ENCODE measurements around the gene OR56A4.

Gene OR56A4

GRCh38 chr11:6006846-6007245 lies at the start of gene OR56A4:
OR56A4 (minus strand) TSS chr11:6006946; CDS start chr11:6002992, 3,954 bp downstream.
- no peak for TF ChIP-seq GATA1 (IDR thresholded peaks at IDR 0.05; ENCODE audit: low read depth, low read length)
- TF ChIP-seq POLR2A (IDR thresholded peaks at IDR 0.05; ENCODE audit: low read length) = no peak
- no peak for DNase-seq

- DNase-seq = no peak
- TF ChIP-seq GATA1 (IDR thresholded peaks at IDR 0.05; ENCODE audit: low read depth, low read length) = no peak
- no peak for TF ChIP-seq POLR2A (IDR thresholded peaks at IDR 0.05; ENCODE audit: low read length)
Measured at GRCh38 chr11:6055569-6055968, 48.8 kb upstream of the OR56A4 start.

GRCh38 chr11:6052374-6052773 lies 45.6 kb upstream of the OR56A4 start:
- DNase-seq = no peak
- TF ChIP-seq GATA1 (IDR thresholded peaks at IDR 0.05; ENCODE audit: low read depth, low read length) = no peak
- no peak for TF ChIP-seq POLR2A (IDR thresholded peaks at IDR 0.05; ENCODE audit: low read length)

GRCh38 chr11:6040874-6041273 lies 34.1 kb upstream of the OR56A4 start:
- TF ChIP-seq POLR2A (IDR thresholded peaks at IDR 0.05; ENCODE audit: low read length) (no peak), GATA1 (IDR thresholded peaks at IDR 0.05; ENCODE audit: low read depth, low read length) (no peak)
- no peak for DNase-seq

- DNase-seq = no peak
- TF ChIP-seq POLR2A (IDR thresholded peaks at IDR 0.05; ENCODE audit: low read length) (no peak), GATA1 (IDR thresholded peaks at IDR 0.05; ENCODE audit: low read depth, low read length) (no peak)
Measured at GRCh38 chr11:6030708-6031405, 24.1 kb upstream of the OR56A4 start, which contains the start of gene OR56A1. OR56A1 (minus strand) TSS chr11:6030758; CDS start chr11:6027692, 3,066 bp downstream.

- no peak for DNase-seq
- no peak for TF ChIP-seq GATA1 (IDR thresholded peaks at IDR 0.05; ENCODE audit: low read depth, low read length)
- no peak for TF ChIP-seq POLR2A (IDR thresholded peaks at IDR 0.05; ENCODE audit: low read length)
Measured at GRCh38 chr11:6027501-6027900, 20.8 kb upstream of the OR56A4 start.

GRCh38 chr11:6025056-6025455 lies 18.3 kb upstream of the OR56A4 start:
- peak; percentile 16 to 34 for DNase-seq
- TF ChIP-seq GATA1 (IDR thresholded peaks at IDR 0.05; ENCODE audit: low read depth, low read length) = no peak
- TF ChIP-seq POLR2A (IDR thresholded peaks at IDR 0.05; ENCODE audit: low read length) = no peak

- peak; percentile 26 to 58 for DNase-seq
- no peak for TF ChIP-seq POLR2A (IDR thresholded peaks at IDR 0.05; ENCODE audit: low read length)
- TF ChIP-seq GATA1 (IDR thresholded peaks at IDR 0.05; ENCODE audit: low read depth, low read length) = no peak
Measured at GRCh38 chr11:6022956-6023355, 16.2 kb upstream of the OR56A4 start.

GRCh38 chr11:6013042-6013441 lies 6.3 kb upstream of the OR56A4 start:
- no peak for DNase-seq
- TF ChIP-seq POLR2A (IDR thresholded peaks at IDR 0.05; ENCODE audit: low read length) (no peak), GATA1 (IDR thresholded peaks at IDR 0.05; ENCODE audit: low read depth, low read length) (no peak)

GRCh38 chr11:6012035-6012668 lies 5.4 kb upstream of the OR56A4 start:
- no peak for TF ChIP-seq GATA1 (IDR thresholded peaks at IDR 0.05; ENCODE audit: low read depth, low read length)
- no peak for DNase-seq

GRCh38 chr11:6006395-6006794 lies 351 bp downstream of the OR56A4 start:
- DNase-seq = no peak
- TF ChIP-seq POLR2A (IDR thresholded peaks at IDR 0.05; ENCODE audit: low read length) = no peak
- TF ChIP-seq GATA1 (IDR thresholded peaks at IDR 0.05; ENCODE audit: low read depth, low read length) = no peak

- no peak for TF ChIP-seq POLR2A (IDR thresholded peaks at IDR 0.05; ENCODE audit: low read length)
- TF ChIP-seq GATA1 (IDR thresholded peaks at IDR 0.05; ENCODE audit: low read depth, low read length) = no peak
- DNase-seq = no peak
Measured at GRCh38 chr11:6002202-6002699, 4.5 kb downstream of the OR56A4 start.

- no peak for DNase-seq
- TF ChIP-seq POLR2A (IDR thresholded peaks at IDR 0.05; ENCODE audit: low read length) (no peak), GATA1 (IDR thresholded peaks at IDR 0.05; ENCODE audit: low read depth, low read length) (no peak)
Measured at GRCh38 chr11:5994791-5995190, 12.0 kb downstream of the OR56A4 start.

- TF ChIP-seq GATA1 (IDR thresholded peaks at IDR 0.05; ENCODE audit: low read depth, low read length) (no peak), POLR2A (IDR thresholded peaks at IDR 0.05; ENCODE audit: low read length) (no peak)
- DNase-seq = peak; percentile 14 to 31
Measured at GRCh38 chr11:5992604-5993251, 14.0 kb downstream of the OR56A4 start.
